ENCODE data around the gene TNS1.

DNA sequence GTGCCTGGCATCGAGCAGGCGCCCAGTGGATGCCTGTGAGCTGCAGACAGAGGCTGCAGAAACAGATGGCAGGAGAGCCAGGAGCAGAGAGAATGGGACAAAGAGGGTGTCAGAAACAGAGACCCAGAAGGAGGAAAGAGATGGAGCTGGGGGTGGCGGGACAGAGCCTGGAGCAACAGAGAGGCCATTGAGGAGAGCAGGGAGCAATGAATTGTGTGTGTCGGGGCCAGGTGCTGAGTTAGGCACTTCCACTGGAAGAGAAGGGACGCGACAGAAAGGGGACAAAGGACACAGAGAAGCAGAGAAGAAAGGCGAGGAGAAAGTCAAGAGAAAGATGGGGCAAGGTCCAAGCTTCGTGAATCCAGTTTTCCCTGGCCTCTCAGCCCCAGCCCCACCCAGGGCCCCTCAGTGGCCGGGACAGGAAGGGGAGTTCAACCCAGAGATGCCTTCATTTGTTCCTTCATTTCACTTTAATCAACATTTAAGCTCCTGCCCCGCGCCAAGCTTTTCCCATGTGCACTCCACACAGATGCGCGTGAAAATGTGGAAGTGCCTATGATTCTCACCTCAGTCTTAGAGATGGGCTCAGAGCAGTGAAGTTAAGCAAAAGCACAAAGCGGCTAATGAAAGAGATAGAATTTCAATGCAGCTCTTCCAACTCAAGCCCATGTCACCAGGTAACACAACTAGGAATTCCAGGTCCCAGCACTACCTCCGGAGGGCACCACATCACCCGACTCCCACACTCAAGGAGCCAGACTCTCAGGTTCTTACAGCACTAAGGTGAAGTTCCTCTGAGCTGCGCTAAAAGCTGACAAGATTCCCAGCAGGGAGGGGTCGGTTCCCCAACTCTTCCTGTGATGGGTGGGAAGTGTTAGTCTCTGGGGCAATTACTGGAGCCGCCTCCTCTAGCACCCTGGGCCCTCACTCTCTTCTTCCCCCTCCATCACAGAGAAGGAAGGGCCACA is 55.1 kb downstream of the TNS1 start:
- TF ChIP-seq POLR2A (IDR thresholded peaks at IDR 0.05; ENCODE audit: low read depth, low read length) (no peak), BMI1 (IDR thresholded peaks at IDR 0.05; ENCODE audit: borderline replicate concordance) (no peak), EP300 (IDR thresholded peaks at IDR 0.05; ENCODE audit: borderline replicate concordance in 1 of 2, control insufficient read depth in 1 of 2, low read depth in 2 of 2, low read length in 2 of 2) (no peak), POLR2AphosphoS5 (IDR thresholded peaks at IDR 0.05; ENCODE audit: low read length) (no peak), ZSCAN29 (IDR thresholded peaks at IDR 0.05) (no peak), EZH2 (IDR thresholded peaks at IDR 0.05; ENCODE audit: borderline replicate concordance, control insufficient read depth, low read depth, low read length) (no peak), STAT3 (IDR thresholded peaks at IDR 0.05; ENCODE audit: low read depth, low read length) (no peak), CEBPB (IDR thresholded peaks at IDR 0.05; ENCODE audit: borderline replicate concordance in 1 of 2, low read depth in 2 of 2, low read length in 2 of 2) (no peak), PML (IDR thresholded peaks at IDR 0.05; ENCODE audit: low read length) (no peak), KAT2A (conservative IDR thresholded peaks at IDR 0.05; ENCODE audit: control insufficient read depth, low read depth, low read length) (no peak)
- TF ChIP-seq, protein P1, sequence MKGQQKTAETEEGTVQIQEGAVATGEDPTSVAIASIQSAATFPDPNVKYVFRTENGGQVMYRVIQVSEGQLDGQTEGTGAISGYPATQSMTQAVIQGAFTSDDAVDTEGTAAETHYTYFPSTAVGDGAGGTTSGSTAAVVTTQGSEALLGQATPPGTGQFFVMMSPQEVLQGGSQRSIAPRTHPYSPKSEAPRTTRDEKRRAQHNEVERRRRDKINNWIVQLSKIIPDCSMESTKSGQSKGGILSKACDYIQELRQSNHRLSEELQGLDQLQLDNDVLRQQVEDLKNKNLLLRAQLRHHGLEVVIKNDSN (IDR thresholded peaks at IDR 0.05; ENCODE audit: borderline replicate concordance, extremely low read length, insufficient read depth, low read depth, low read length), result no peak
- TF ChIP-seq, protein P2, sequence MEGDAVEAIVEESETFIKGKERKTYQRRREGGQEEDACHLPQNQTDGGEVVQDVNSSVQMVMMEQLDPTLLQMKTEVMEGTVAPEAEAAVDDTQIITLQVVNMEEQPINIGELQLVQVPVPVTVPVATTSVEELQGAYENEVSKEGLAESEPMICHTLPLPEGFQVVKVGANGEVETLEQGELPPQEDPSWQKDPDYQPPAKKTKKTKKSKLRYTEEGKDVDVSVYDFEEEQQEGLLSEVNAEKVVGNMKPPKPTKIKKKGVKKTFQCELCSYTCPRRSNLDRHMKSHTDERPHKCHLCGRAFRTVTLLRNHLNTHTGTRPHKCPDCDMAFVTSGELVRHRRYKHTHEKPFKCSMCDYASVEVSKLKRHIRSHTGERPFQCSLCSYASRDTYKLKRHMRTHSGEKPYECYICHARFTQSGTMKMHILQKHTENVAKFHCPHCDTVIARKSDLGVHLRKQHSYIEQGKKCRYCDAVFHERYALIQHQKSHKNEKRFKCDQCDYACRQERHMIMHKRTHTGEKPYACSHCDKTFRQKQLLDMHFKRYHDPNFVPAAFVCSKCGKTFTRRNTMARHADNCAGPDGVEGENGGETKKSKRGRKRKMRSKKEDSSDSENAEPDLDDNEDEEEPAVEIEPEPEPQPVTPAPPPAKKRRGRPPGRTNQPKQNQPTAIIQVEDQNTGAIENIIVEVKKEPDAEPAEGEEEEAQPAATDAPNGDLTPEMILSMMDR (IDR thresholded peaks at IDR 0.05 in 2 of 3, conservative IDR thresholded peaks at IDR 0.05 in 1 of 3; ENCODE audit: control insufficient read depth in 2 of 3, extremely low read depth in 1 of 3, insufficient read depth in 1 of 3, low read depth in 3 of 3, low read length in 3 of 3), result no peak
- TF ChIP-seq, protein P3, sequence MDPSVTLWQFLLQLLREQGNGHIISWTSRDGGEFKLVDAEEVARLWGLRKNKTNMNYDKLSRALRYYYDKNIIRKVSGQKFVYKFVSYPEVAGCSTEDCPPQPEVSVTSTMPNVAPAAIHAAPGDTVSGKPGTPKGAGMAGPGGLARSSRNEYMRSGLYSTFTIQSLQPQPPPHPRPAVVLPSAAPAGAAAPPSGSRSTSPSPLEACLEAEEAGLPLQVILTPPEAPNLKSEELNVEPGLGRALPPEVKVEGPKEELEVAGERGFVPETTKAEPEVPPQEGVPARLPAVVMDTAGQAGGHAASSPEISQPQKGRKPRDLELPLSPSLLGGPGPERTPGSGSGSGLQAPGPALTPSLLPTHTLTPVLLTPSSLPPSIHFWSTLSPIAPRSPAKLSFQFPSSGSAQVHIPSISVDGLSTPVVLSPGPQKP (IDR thresholded peaks at IDR 0.05; ENCODE audit: low read depth, low read length), result no peak
